Fibroblast of upper back skin (primary cell): ENCODE data around the gene SEMA3B.

Experiments used
- DNase-seq: peaks from one replicate; pipeline ENCODE4 v3.0.0-alpha.2; 2013

Gene SEMA3B

GRCh38 chr3:50319181-50319893 lies 50.4 kb downstream of the SEMA3B start:
- DNase-seq = no peak

DNA sequence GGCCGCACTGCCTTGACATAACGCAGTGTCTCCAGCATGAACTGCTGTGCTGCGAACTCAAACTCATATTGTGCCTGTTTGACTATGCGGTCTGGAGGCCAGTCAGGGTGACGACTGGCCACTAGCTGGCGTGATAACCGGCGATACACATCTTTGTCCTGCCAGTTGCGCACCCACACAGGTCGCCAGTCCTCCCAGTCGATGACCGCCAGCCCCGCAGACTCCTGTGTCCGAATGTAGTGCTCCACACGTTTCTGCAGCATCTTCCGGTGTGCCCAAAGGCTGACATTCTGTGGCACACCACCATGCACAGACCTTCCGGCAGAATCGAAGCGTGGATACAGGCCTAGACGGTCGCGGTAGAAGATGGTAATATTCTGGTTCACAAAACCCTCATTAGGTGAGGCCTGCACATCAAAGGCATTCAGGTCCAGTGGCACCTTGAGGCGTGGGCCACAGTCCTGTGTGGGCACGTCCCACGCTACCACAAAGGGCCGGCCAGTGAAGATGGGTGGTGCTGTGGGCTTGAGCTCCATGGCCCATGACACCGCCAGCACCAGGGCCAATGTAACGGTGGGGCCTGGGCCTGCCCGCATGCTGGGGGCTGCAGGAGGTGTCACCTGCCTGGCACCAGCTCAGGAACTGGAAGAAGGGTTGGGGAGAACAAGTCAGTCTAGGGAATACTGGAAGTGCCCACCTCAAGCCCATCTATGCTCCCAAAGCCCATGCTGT lies 51.1 kb downstream of the SEMA3B start:
- DNase-seq = no peak

DNA sequence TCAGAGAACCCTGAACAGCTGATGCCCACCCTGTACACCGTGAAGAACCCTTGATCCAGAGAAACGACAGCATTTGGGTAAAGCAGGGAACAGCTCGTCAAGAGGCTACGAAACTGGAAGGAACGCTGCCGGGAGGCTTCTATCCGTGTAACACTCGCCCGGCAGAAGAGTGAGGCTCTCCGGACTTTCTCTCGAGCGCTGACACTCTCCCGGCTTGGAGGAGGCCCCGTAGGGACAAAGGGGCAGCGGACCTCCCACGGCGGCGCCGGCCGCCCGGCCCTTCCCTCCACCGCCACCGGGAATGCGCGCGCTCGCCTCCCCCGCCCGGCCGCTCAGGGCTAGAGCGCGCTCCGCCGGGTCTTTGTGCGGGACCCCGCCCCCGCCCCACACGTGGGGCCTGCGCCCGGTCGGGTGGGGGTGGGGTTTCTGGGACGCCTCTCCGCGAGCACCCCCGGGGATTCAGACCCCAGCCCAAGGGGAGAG lies 51.9 kb downstream of the SEMA3B start:
- DNase-seq = peak; percentile 66

GRCh38 chr3:50321336-50322114 lies 52.6 kb downstream of the SEMA3B start:
- DNase-seq = peak; percentile 88

DNA sequence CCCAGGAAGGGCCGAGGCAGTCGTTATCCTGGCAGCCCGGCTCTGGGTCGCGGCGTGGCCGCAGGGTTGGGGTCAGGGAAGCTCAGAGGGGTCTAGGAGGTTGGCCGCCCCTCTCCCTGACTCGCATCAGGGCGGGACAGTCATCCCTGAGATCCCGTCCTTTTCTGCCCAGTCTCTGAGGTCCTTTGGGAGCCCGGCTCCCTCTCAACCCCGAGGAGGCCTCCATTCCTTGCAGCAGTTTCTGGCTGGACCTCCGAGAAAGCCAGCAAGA lies 53.1 kb downstream of the SEMA3B start:
- no peak for DNase-seq

- no peak for DNase-seq
These were observed 53.6 kb downstream of the SEMA3B start, which contains the start of gene HYAL2 for GRCh38 chr3:50322386-50323091. HYAL2 (minus strand) TSS chr3:50322745; CDS start chr3:50320489, 2,256 bp downstream.

GRCh38 chr3:50323092-50323600 lies 54.2 kb downstream of the SEMA3B start:
- no peak for DNase-seq

DNA sequence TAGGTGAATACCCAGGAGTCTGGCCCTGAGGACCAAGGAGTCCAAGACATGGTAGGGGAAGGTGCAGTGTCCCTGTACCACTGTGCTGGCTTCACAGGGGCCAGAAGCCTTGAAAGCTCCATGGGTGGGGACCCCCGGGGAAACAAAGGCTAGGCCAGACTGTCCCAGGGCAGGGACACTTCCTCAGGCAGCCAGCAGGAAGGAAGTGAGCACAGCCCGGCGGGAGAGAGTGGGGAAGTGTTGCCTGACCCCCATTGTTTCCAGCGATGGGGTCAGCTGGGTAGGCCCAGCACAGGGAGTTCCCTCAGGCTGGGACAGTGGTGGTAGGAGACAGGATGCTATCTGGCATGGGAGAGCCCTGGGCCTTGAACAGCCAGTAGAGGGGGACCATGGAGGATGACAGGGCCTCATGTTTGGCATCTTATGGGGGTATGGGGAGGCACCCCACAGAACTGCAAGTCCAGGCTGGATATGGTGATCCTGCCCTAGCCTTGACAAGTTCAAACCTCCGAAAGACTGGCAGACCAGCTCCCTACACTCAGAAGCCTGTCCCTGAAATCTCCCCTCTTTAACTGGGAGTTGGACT lies 54.8 kb downstream of the SEMA3B start:
- DNase-seq = no peak

DNA sequence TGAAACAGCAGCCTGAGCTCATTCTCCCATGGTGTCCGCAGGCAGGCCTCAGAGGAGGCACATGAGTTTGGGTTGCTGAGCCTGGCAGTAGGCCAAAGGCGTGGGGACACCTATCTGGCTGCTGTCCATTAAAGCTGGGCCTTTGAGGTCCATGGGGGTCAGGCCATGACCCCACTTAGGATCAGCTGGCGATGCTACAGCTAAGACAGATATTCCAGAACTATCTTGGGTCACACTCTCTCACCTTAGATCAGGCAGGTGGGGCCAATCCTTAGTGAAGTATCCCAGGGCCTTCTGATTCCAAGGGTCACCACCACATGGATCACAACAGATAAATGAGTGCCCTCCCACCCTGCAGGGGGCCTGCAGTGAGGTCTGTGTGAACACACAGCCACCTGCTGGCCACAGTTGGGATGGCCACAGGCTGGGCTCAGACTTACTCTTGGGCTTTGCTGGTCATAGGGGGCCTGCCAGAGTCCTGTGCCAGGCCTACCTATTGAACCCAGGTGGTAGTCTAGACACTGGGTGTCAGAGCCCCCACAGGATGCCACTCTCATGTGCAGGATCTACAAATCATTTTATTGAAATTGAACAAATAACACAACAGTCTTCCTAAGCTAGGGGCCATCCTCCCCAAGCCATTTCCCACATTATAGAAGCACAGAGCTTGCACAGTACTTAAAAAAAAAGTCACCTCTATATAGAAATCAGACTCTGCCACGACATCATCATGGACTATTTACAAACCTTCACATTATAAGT lies 55.6 kb downstream of the SEMA3B start:
- DNase-seq = peak; percentile 65

DNA sequence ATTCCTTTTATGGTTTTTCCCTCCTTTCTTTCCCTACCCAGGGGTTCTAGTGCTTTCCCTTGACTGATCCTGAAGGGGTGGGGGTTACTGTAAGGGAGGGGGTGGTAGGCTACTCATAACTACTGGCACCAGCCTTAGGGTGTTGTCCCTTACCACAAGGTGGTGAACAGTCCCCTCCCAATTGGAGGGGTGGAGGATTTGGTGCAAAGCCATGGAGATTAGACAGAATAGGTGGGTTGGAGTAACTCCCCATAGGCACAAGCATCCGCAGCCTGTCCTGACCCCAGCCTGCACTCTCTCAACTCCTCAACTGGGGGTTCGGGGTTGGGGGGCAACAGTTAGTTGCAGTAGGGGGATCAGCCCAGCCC lies 56.1 kb downstream of the SEMA3B start:
- no peak for DNase-seq

DNA sequence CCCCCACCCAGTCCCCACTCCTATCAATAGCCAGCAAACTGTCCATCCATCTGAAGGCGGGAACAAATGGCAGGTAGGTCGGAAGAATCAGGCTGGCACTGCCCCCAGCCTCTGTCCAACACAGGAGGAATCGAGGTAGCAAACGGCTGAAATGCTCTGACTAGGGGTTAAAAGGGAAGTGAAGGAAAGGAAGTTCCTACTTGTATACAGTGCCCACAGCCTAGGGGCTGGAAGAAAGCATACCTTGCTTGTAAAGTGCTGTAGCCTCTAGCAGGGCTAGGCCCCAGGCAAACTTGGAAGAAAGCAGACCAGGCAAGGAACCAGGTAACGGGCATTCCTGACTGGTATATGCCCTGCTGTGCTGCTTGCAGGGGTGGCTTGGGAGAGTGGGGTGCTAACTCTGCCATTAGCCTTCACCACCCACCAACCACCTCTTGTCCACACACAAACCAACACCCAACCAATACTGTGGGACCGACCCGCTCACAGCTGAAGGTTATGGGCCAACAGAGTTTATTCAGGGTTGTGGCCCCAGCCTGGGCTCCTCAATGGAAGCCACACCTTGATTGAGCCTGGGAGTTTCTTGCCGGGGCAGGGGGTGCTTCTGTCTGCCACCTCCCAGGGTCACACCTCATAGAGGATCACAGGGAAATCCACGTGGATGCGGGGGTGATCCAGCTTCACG lies 56.7 kb downstream of the SEMA3B start:
- DNase-seq = no peak

GRCh38 chr3:50326182-50326541 lies 57.2 kb downstream of the SEMA3B start:
- no peak for DNase-seq

DNA sequence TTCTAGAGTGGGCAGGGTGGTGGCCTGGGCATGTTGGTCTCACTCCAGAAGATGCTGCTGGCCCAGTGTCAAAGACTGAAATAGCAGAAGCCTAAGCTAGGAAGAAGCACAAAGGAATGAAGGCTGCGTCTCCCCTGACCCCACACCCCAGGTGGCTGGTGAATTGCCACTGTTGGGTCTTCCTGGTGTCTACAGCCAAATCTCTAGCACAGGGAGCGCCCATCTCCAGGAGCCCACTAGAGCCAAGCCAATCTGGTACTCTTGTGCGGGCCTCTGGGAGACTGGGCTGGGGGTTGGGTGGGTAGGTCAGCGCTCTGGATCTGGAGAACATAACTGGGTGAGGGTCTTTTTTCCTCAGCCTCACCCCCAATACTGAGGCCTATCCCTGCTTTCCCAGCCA lies 58.2 kb downstream of the SEMA3B start:
- no peak for DNase-seq
